Measurements from ENCODE around the gene HES6.

The HES6 gene

DNA sequence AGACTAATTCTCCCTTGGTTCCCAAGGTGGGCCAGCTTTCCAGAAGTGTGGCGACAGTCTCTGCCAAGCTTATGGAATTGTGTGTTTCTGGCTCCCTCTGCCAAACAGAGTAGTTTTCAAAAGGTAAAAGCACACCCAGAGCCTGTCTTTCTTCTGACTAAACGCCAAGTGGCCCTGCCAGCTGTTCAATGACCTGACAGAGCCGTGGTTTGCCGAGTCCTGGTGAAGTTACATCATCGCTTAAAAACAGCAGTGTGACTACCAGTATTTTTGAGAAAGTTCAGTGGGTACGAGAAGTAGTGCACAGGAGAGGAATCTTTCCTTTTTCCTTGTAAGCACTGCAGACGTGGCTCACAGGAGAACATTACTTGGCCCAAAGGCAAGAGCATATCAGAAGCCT lies 46.7 kb upstream of the HES6 start:
- no peak for TF ChIP-seq CTCF (IDR thresholded peaks at IDR 0.05)
- TF ChIP-seq ZFX (IDR thresholded peaks at IDR 0.05; ENCODE audit: borderline replicate concordance) = no peak
- H3K27ac ChIP-seq = peak overlapping the region; percentile 98

GRCh38 chr2:238286095-238286494 lies 46.3 kb upstream of the HES6 start:
- H3K27ac ChIP-seq = peak overlapping the region; percentile 98
- TF ChIP-seq ZFX (IDR thresholded peaks at IDR 0.05; ENCODE audit: borderline replicate concordance) = no peak
- TF ChIP-seq CTCF (IDR thresholded peaks at IDR 0.05) = no peak

GRCh38 chr2:238285653-238286082 lies 45.8 kb upstream of the HES6 start:
- TF ChIP-seq ZFX (IDR thresholded peaks at IDR 0.05; ENCODE audit: borderline replicate concordance) = no peak
- TF ChIP-seq CTCF (IDR thresholded peaks at IDR 0.05) = no peak
- H3K27ac ChIP-seq = peak overlapping the region; percentile 98

- peak overlapping the region; percentile 98 for H3K27ac ChIP-seq
- no peak for TF ChIP-seq CTCF (IDR thresholded peaks at IDR 0.05)
- no peak for TF ChIP-seq ZFX (IDR thresholded peaks at IDR 0.05; ENCODE audit: borderline replicate concordance)
These were observed 45.1 kb upstream of the HES6 start for GRCh38 chr2:238284802-238285515.

- H3K27ac ChIP-seq = no peak overlapping the region
- no peak for TF ChIP-seq ZFX (IDR thresholded peaks at IDR 0.05; ENCODE audit: borderline replicate concordance)
- no peak for TF ChIP-seq CTCF (IDR thresholded peaks at IDR 0.05)
These were observed 43.3 kb upstream of the HES6 start for GRCh38 chr2:238282861-238283738.

DNA sequence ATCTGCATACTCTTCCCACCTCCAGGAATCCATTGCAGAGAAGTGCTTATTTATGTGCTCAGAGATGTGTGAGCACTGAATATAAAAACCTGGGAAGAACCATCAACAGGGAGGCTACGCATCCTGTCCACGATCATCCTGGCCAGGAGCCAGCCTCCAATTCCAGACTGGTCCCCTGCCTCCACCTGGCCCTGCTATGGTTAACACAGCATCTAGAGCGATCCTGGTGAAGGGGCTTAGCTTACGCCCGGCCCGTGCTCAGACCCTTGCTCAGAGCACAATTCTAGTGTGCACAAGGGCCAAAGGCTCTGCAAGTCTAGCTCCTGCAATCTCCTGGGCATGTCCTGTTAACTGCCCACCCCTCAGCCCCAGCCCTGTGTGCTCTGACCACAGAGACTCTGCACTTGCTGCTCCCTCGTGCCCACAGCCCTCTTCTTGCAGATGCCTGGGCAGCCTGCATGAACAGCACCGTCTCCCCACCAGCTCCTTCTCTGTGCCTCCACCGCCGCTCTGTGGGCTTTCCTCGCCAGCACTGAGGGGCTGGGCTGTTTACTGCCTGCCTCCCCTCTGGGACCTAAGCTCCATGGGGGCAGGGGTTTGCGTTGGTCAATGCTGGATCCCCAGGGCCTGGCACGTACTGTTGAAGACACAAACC lies 42.1 kb upstream of the HES6 start:
- TF ChIP-seq CTCF (IDR thresholded peaks at IDR 0.05) (no peak), ZFX (IDR thresholded peaks at IDR 0.05; ENCODE audit: borderline replicate concordance) (no peak)
- peak overlapping the region; percentile 58 for H3K27ac ChIP-seq

All from 22Rv1 (cell line).